GM12872 (cell line): Measurements from ENCODE around the gene MEF2D.

Source experiments
- CTCF ChIP-seq: IDR thresholded peaks from 3 replicates; pipeline ENCODE4 v1.5.1; 2011; ENCODE audit warnings: low read depth, mild to moderate bottlenecking, low read length, moderate library complexity; ENCODE audit not compliant: insufficient read depth

MEF2D gene

GRCh38 chr1:156462954-156463795 lies 37.4 kb downstream of the MEF2D start:
- TF ChIP-seq CTCF, result no peak

GRCh38 chr1:156461781-156462647 lies 38.6 kb downstream of the MEF2D start:
- 0 out of 3 replicates have a peak, but pooled peaks have one; percentile 4 for TF ChIP-seq CTCF

GRCh38 chr1:156461109-156461508 lies 39.5 kb downstream of the MEF2D start:
- no peak for TF ChIP-seq CTCF

- no peak for TF ChIP-seq CTCF
Measured at GRCh38 chr1:156460525-156460924, 40.0 kb downstream of the MEF2D start.

GRCh38 chr1:156458181-156458503 lies 42.4 kb downstream of the MEF2D start:
- TF ChIP-seq CTCF, result no peak

- no peak for TF ChIP-seq CTCF
Measured at GRCh38 chr1:156456625-156457465, 43.7 kb downstream of the MEF2D start.

GRCh38 chr1:156455362-156455761 lies 45.2 kb downstream of the MEF2D start:
- TF ChIP-seq CTCF, result no peak
